GM21737 (cell line): ENCODE measurements around the gene UPK3A.
"Not testable (repeated sequence)": the region's sequence is repeated elsewhere in the genome, so short reads cannot be mapped to it uniquely, and the experiment has no call there.

Experiments used
- ATAC-seq: cut with Tn5 transposase; IDR thresholded peaks from one replicate; pipeline ENCODE4 v1.9.1; 2021; ENCODE audit warnings: mild to moderate bottlenecking, moderate library complexity; ENCODE audit not compliant: unreplicated experiment

The UPK3A gene

GRCh38 chr22:45324311-45324711 is 39.6 kb downstream of the UPK3A start:
- ATAC-seq, result no peak

GRCh38 chr22:45328261-45328660 is 43.5 kb downstream of the UPK3A start:
- ATAC-seq, result not testable (repeated sequence)

- no peak for ATAC-seq
Observed at GRCh38 chr22:45328822-45329529, 44.2 kb downstream of the UPK3A start.

GRCh38 chr22:45329530-45329936 is 44.8 kb downstream of the UPK3A start:
- ATAC-seq, result no peak

- ATAC-seq, result no peak
Observed at GRCh38 chr22:45330548-45330947, 45.8 kb downstream of the UPK3A start.

- no peak for ATAC-seq
Observed at GRCh38 chr22:45331486-45331885, 46.7 kb downstream of the UPK3A start.

- no peak for ATAC-seq
Observed at GRCh38 chr22:45332001-45332400, 47.3 kb downstream of the UPK3A start.

GRCh38 chr22:45334068-45334467 is 49.3 kb downstream of the UPK3A start:
- no peak for ATAC-seq

- no peak for ATAC-seq
Observed at GRCh38 chr22:45334528-45334927, 49.8 kb downstream of the UPK3A start.

GRCh38 chr22:45335021-45335818 is 50.5 kb downstream of the UPK3A start:
- ATAC-seq, result no peak

- ATAC-seq, result no peak
Observed at GRCh38 chr22:45335854-45336522, 51.2 kb downstream of the UPK3A start.

GRCh38 chr22:45336971-45337431 is 52.3 kb downstream of the UPK3A start:
- ATAC-seq, result no peak

- no peak for ATAC-seq
Observed at GRCh38 chr22:45337536-45337935, 52.8 kb downstream of the UPK3A start.

GRCh38 chr22:45338795-45339194 is 54.0 kb downstream of the UPK3A start:
- ATAC-seq, result no peak

GRCh38 chr22:45340323-45340722 is 55.6 kb downstream of the UPK3A start:
- ATAC-seq, result no peak

- no peak for ATAC-seq
Observed at GRCh38 chr22:45341498-45341897, 56.7 kb downstream of the UPK3A start.

- no peak for ATAC-seq
Observed at GRCh38 chr22:45343143-45343542, 58.4 kb downstream of the UPK3A start.

- no peak for ATAC-seq
Observed at GRCh38 chr22:45344334-45344733, 59.6 kb downstream of the UPK3A start.
